Measurements from ENCODE around the gene LAMA3.

LAMA3 gene

DNA sequence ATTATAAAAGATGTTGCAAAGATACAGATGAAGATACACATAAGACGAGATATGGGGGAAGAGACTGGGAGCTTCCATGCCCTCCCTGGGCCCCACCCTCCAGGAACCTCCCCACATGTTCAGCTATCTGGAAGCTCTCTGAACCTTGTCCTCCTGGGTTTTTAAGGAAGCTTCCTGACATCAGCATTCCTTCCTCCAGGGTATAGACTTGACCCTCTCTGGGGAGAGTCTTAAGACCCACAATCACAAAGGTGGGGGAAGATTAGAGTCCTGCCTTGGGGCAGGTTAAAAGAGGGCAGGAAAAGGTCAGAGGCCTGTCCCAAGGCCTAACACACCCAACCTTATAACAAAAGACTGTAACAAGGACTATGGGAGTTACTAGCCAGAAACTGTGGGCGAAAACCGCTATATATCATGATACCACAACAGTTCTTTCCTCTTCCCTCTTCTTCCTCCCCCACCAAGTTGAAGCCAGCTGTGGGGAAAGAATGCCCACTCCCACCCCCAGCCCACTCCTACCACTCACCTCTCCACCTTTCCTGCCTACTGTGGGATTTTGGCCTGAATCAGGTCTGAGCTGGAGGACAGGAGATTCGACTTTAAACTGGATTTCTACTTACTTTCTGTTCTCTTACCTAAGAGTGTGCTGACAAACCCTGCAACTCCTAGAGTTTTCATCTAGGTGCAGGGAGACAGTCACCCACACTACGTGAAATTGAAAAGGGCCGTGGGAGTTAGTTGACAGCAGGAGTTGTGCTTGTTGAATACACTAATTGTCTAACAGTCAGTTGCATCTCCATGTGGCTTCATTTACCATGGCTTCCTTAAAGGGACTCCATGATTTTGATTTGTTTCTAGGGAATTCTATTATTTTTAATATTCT is 105.0 kb downstream of the LAMA3 start:
- DNase-seq: no peak

DNA sequence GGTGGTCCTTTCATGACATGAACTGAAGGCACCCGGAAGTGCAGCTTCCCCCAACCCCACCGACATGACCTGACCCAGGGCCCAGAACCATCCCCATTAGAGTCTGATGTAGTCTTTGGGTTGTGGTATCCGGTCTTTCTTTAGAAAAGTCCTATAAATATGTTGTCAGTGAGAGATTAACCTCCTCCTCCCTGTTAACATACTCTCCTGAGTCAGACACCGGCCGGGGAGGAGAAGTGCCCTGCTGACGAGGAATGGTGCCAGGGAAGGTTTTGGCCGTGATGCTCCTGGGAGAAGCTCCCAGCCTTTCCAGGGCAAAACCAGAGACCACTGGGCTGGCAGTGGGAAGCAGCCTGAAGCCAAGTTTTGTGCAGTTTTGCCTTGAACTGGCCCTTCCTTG is 109.0 kb downstream of the LAMA3 start:
- DNase-seq: no peak

DNA sequence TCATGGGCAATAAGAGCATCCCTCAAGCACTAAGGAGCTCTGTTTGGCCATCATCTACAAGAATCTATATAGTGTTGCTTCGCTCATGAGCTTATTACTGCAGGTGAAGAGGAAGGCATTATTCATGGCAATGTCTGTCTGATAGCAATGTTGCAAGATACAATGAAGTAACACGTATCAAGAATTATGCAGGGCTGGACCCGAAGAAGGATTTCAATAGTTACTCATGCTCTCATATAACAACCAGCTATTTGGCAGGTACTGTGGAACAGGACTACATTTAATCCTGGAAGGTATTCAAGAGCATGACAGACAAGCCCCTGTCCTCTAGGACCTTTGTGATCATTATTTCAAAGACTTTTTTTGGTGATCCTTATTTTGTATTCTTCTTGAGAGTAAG is 109.6 kb downstream of the LAMA3 start:
- no peak for DNase-seq

DNA sequence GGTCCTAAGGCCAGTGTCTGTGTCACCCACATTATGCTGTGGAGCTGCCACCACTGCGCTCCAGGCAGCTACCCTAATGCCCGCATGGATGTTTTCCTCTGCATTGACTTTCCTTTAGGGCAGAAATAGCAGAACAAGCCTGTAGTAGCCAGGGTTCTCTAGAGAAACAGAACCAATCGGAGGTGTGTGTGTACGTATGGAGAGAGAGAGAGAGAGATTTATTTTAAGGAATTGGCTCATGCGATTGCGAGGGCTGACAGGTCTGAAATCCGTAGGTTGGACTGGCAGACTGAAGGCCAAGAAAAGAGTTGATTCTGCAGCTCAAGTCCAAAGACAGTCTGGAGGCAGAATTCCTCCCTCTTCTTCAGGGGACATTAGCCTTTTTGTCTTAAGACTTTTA is 110.3 kb downstream of the LAMA3 start:
- DNase-seq: no peak

DNA sequence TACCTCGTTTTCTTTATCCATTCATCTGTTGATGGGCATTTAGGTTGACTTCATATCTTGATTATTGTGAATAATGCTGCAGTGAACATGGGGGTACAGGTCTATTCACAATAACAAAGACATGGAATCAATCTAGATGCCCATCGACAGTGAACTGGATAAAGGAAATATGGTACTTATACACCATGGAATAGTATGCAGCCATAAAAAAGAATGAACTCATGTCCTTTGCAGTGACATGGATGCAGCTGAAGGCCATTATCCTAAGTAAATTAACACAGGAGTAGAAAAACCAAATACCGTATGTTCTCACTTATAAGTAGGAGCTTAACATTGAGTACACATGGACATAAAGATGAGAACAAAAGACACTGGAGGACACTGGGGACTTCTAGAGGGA is 111.6 kb downstream of the LAMA3 start:
- DNase-seq: no peak

DNA sequence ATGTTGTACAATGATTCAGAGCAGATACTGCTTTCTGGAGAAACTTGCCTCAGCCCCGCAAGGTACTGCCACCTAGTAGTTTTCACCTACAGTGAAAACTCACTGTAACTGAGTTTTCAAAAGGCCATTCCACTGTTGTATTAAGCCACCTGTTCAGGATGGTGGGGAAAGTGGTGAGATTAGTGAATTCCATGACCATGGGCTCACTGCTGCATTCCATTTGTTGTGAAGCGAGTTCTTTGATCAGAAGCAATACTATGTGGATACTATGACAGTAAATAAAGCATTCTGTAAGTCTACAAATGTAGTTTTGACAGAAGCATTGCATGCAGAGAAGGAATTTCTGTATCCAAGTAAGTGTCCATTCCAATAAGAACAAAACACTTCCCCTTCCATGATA is 113.6 kb downstream of the LAMA3 start:
- no peak for DNase-seq

DNA sequence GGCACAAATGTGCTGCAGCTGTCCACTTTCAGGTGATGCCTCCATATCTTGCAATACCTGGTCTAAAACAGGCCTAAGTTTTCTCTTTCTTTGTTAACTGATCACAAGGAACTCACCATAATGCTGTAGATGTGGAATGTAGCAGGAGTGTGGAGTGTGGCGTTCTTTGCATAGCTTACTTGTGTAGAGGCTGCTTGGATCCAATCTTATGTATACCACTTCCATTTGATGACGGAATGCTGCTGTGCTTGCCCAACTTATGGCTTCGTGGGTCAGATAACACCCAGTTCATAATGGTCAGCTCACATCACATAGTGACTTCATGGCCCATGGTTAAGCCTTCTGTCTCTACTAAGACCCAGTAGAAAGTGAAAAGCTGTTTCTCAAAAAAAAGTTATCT is 114.5 kb downstream of the LAMA3 start:
- DNase-seq: no peak

DNA sequence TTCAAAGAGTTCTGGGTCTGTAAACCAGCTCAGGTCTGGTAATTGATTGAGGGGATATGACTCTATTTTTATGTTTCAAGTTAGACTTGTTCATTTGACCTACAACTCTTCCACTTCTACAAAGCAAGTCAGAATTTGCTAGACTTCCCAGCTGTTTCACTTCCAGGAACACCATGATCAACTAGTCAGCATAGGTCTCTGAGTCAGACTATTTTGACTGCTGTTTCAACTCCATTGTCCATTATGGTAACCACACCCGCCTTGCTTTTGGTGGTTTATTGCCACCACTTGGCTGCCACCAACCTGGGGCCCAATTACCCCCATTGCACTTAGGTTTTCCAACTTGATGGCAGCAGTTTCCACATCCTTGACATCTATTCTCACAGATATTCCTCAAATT is 116.6 kb downstream of the LAMA3 start:
- no peak for DNase-seq

DNA sequence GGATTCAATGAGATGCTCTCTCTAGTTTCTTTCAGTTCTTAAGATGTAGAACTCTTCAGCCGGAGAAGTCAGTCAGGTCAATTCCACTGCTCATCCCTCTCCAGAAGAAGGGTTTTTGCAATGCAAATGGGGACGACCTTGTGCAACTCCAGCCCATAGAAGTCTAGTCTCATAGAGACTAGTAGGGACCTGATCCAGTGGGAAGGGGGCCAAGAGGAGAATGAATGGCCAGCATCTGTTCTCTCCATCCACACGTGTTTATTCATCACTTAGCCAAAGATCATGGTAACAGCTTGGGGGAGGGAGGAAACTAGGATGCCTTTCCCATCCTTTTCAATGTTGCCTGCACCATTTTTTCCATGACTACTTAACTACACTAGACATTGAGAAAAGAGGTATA is 120.2 kb downstream of the LAMA3 start:
- DNase-seq: no peak

DNA sequence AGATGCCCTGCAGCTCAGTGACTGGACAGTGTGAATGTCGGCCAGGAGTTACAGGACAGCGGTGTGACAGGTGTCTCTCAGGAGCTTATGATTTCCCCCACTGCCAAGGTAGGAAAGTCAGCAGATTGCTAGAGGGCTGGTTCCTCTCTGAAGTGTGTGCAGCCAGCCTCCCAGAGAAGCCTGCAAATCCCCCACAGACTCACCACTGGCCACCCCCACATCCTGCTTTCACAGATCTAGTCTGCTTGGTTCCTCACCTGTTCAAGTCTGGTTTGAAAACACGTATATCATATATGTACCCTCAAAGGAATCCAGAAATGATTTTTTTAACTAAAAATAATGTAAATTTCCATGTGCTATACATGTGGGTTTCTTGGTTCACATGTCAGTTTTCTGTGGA is 121.1 kb downstream of the LAMA3 start:
- peak; percentile 10 for DNase-seq

DNA sequence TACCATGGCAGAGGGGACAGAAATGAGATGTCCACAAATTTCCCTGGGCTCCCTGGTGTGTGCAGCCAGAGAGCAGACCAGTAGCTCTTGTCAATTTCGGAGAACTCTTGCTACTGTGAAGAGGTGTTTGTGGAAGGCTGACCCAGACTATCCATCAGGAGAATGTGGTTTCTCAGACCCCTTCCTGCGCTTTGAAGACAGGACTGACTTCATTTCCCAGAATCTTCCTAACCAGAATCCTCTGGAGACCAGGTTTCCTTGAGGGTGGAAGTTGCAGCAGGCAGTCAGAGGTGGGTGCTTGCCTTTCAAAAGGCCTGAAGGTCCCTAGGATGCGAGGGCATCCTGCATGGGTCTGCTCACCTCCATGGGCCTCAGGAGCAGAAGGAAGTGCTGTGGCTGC is 121.9 kb downstream of the LAMA3 start:
- no peak for DNase-seq

DNA sequence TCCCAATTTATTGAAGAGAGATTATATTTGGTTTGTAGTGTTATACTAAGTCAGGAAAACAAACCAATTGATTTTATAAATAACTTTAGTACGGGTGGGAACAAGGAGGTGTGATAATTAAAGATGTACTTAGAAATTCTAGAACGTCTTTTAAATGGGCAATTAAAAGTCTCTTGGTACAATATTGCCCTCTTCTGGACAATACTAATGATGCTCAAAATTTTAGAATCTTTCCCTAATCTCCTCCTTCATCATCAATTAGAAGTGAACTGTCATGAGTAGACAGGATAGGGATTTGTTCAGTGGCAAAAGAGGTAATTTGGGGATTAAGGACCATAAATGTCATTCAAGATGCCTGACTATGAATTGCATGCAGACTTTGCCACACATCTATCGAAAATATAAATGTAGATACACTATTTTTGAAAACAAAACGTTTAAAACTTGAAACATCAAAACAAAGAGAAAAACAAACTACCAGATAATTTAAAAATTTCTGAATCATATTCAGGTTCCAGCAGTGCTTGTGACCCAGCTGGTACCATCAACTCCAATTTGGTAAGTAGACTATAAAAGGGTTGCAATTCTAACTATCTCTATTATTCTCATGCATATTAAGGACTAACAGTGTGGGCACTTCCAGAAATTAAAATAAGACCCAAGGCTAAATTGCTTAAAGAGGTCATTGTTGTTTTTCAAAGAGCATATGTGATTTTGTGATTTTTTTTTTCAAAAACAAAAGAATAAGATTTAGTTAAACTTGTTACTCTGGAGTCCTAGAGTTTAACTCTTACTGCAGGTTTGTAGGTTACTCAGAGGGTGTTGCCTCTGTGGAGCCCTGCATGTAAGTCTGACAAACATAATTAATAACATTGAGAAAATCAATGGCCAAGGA is 123.5 kb downstream of the LAMA3 start:
- DNase-seq: no peak

DNA sequence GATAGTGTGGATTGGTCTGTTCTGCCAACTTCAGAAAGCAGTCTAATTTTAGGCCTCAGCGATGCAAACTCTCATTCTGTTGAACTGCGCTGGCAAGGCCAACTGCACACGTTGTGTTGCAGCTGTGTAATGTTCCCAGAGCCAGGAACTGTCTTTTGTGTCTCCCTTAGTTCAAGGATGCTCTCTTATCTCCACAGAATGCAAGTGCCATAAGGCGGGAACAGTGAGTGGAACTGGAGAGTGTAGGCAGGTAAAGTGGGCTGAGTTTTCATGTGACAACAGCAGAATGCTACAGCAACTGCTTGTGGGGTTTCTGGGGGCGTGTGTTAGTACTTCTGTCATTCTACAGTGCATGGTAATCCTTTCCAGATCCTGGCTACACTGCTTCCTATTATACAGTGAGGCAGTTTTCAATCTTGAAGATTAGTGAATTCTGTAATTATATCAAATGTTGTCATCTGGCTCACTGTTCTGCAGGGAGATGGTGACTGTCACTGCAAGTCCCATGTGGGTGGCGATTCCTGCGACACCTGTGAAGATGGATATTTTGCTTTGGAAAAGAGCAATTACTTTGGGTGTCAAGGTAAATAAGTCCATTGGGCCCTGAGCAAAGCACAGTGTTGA is 125.8 kb downstream of the LAMA3 start:
- DNase-seq: no peak

DNA sequence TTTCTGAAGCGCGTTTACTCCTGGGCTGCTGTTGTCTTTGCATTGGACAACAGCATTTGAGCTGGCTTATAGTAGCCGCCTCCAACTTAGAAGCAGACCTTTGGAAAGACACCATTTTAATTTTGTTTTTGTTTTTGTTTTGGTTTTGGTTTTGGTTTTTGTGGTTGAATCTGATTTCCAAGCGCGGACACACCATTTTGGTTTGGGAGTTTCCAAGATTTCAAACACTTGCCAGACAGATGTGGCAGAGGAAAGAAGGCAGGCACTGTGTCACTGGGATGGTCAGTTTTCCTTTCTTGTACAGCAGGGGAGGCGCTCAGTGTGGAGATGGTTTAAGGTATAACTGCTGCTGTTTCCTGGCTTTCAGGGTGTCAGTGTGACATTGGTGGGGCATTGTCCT is 126.8 kb downstream of the LAMA3 start:
- no peak for DNase-seq

DNA sequence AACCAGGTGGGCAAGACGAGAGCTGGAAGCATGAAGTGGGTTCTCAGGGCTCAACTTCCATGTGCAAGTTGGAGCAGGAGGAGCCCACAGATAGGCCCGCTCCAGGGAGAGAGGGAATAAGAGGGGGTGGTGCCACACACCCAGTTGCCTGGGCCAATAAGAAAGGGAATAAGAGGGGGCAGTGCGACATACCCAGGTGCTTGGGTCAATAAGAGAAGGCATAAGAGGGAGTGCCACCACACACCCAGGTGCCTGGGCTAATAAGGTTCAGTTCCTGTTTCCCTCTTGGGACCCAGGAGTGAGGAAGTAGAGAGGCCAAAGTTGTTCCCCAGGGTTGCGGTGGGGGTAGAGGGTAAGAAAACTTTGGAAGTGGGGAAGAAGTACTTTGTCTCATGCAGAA is 127.5 kb downstream of the LAMA3 start:
- no peak for DNase-seq

DNA sequence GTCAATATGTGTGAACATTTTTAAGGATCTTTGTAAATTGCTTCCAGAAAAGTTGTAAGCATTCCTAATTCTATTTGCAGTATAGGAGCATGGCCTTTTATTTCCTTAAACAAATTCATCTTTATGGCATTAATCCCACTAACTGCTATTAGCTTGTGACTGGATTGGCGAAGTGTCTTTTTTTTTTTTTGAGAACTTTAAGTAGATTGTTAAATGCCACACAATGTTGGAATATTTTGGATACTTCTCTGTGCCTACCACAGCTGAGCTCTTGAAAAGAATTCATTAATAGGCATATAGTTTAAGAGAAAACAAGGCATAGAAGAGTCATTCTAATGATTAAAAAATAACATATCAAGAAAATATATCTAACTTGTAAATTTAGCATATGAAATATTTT is 129.7 kb downstream of the LAMA3 start:
- no peak for DNase-seq

DNA sequence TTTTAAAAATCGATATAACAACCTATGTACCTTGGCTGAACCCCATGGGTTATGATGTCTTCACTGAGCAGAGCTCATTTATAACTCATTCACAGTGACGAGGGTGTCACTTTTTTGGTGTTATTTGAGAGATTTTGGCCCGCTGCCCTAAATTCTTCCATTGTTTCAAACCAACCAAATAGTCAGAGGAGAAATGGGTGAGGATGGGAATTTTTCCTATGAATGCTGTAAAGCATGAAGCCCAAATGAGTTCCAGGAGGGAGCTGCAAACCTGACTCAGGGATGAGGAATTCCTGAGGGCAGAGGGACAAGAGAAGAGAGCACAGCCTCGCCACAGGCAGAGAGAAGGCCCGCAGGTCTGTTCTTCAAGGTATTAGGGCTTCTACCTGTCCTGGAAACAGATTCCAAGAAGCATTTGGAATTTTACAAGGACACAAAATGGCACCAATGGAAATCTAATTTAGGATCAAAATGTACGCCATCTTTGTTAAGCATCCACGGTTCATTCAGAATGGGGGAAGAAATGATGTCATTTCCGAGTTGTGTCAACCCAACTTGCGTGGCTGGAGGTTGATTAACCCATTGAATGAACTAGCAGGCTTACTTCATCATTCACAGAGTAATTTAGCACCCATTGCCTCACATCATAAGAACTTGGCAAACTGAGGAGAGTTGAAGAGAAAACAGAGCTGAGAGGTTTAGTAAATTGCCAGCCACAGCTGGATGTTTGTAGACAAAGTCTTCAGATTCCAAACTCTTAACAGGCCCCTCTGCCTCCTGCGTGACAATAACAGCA is 133.5 kb downstream of the LAMA3 start:
- DNase-seq: no peak

DNA sequence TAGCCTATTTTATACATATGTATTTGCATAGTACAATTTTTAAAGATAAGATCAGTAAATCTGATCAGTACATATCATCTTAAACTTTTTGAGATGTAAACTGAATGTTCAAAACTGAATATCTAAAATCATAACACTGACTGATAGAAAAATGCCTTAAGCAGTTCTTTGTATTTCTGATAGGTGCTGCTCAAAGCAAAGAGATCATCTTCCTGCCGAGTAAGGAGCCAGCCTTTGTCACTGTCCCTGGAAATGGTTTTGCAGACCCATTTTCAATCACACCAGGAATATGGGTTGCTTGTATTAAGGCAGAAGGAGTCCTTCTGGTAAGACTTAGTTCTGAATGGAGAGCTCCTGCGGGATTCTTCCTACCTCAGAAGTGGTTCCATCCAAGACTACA is 135.0 kb downstream of the LAMA3 start:
- DNase-seq: no peak

DNA sequence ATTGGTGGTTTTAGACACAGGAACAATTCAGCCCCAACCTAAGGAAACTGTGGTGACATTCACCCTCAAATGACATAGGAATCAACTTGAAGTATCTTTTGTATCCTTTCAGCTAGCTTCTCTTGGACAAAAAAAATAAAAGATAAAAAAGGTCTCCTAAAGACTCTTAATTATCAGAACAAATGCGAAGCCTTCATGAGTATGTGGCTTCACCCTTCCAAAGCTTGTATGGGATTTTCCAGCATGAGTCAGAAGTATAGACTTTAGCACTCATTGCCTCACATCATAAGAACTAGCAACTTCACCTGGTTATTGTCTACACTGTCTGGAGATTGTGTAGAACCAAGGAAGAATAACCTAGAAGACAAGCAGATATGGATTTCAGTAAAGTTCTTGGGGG is 135.4 kb downstream of the LAMA3 start:
- DNase-seq: no peak

DNA sequence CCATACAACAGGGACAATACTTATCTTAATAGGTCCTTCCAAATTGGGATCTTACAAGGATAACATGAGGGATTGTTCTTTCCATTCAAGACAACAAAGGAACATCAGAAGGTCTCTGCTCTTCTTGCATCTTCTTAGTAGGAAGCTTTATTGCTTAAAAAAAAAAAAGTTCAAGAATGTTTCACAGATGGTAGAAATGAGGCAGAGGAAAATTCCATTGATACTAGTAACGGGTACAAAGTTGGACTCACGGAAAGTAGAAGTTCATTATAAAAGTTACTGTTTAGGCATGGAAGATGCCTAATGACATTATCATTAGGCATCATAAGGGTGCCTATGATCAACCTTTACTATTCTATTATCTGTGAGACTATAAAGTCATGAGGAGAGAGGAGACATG is 136.2 kb downstream of the LAMA3 start:
- no peak for DNase-seq

DNA sequence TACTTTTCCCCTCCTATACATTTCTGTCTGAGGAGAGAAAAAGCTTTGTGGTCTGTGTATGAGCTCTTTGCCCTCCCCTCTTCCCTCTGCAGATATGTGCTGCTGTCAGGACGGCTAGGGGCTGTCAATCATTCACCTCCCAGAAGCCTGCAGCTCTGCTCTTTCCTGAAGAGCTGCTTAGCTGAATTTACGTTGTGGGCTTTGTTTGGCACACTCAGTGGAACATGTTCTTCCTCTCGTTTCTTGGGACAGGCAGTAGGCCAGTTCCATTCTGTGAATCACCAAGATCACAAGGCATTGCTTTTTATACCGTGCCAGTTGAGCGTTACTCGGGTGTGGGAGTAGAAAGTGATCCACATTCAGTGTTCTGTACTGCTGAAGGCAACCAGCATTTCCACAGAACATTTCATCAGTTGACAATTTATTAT is 136.7 kb downstream of the LAMA3 start:
- DNase-seq: no peak

DNA sequence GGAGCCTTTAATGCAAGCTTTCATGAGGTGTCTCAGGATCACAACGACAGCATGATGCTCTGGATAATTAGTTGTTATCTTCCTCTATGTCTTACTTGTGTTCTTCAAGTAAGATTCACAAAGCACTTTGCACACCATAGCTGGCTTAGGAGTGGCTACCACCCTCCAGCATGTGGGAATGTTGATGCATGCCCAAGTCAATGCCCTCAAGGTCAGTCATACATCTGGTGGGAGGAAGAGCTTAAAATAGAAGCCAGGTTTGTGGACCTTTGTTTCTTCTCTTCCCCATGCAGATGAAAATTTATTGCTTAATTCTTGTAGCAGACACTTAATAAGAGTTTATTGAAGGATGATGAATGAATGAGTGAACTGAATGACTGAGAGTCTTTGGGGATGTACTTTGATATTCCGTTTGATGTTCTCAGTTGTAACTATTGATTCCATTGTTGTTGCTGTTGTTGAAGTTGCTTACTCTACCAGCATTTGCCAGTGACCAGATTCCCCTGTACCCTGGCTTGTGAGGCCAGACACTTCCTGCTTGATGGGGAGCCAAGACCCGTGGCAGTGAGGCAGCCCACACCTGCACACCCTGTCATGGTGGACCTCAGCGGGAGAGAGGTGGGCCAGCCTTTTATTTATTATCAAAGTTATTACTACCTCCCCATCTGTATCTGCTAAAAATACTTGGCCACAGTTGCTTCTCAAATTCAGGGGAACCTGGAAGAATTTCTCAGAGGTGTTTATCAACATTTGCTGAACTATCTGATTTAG is 137.8 kb downstream of the LAMA3 start:
- no peak for DNase-seq
